ENCODE results near the gene KLK13. TPM values are rescaled to one million over a fixed set of nuclear protein-coding genes. Genes with fewer than 3 reads are reported as not detected.

Gene KLK13
- total RNA-seq, 2 experiments from 2014 or later, result not detected

DNA sequence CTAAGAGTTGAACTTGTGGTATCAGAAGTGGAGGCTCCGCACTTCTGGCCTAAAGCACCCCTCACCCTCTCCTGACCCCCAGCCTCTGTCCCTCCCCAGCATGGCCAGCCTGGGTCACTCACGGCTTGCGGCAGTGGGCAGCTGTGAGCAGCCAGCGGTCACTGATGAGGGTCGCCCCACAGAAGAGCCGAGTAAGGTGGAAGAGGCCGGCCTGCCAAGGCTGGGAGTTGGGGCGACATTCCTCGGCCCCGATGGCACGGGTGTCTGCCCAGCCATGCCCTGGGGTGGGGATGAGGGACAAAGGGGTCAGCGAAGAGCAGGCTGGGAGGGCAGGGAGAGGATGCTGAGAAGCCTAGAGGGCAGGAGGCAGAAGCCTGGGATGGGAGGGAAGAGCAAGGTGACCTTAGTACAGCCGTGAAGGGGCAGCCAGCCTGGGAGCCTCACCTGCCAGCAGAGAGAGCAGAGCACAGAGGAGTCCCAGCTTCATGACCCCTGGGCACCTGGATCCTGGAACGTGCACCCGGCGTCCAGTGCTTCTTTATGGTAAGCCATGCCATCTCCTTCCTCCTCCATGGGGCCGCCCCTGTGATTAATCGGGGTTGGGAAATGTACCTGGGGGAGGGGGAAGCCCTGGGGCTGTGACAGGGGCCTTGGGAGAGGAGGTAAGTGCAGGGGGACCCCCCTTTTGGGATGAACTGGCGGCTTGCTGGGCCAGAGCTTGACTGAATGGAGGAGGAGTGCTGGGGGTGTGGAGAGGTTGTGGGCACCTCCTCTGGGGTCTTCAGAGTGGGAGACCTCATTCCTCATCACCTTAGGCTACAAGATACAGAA, 55.6 kb downstream of the KLK13 start:
- ChIA-PET CTCF (no interaction called here), POLR2A (no interaction called here)
- Histone ChIP-seq H3K27me3 (ENCODE audit: control insufficient read depth in 1 of 2, insufficient read depth in 2 of 2, low read length in 2 of 2) (peaks cover 8 to 10% of the 10 kb centered on the region in 2 experiments), H3K4me3 (ENCODE audit: low read length) (no peak overlapping the region), H3K4me1 (ENCODE audit: insufficient read depth, low read length) (no peaks in the 10 kb centered on the region), H3K36me3 (ENCODE audit: insufficient read depth, low read length) (no peaks in the 10 kb centered on the region), H3K9me3 (ENCODE audit: control insufficient read depth in 1 of 2, insufficient read depth in 1 of 2, low read length in 2 of 2) (no peaks in the 10 kb centered on the region), H3K27ac (ENCODE audit: low read depth in 1 of 2, low read length in 2 of 2) (no peak overlapping the region)
- Mint-ChIP-seq H3K9me3 (no peaks in the 10 kb centered on the region), H3K27me3 (peaks cover 67% of the 10 kb centered on the region), H3K27ac (no peak overlapping the region), H3K36me3 (ENCODE audit: low read depth) (no peaks in the 10 kb centered on the region), H3K4me3 (no peak overlapping the region), H3K4me1 (ENCODE audit: low read depth) (no peaks in the 10 kb centered on the region)
- TF ChIP-seq, protein P1, sequence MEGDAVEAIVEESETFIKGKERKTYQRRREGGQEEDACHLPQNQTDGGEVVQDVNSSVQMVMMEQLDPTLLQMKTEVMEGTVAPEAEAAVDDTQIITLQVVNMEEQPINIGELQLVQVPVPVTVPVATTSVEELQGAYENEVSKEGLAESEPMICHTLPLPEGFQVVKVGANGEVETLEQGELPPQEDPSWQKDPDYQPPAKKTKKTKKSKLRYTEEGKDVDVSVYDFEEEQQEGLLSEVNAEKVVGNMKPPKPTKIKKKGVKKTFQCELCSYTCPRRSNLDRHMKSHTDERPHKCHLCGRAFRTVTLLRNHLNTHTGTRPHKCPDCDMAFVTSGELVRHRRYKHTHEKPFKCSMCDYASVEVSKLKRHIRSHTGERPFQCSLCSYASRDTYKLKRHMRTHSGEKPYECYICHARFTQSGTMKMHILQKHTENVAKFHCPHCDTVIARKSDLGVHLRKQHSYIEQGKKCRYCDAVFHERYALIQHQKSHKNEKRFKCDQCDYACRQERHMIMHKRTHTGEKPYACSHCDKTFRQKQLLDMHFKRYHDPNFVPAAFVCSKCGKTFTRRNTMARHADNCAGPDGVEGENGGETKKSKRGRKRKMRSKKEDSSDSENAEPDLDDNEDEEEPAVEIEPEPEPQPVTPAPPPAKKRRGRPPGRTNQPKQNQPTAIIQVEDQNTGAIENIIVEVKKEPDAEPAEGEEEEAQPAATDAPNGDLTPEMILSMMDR (IDR thresholded peaks at IDR 0.05), result no peak
- ATAC-seq (ENCODE audit: poor library complexity), result no peak
- DNase-seq, result no peak
- intact Hi-C loops (cut with DNase I, micrococcal nuclease), result no loop called here

DNA sequence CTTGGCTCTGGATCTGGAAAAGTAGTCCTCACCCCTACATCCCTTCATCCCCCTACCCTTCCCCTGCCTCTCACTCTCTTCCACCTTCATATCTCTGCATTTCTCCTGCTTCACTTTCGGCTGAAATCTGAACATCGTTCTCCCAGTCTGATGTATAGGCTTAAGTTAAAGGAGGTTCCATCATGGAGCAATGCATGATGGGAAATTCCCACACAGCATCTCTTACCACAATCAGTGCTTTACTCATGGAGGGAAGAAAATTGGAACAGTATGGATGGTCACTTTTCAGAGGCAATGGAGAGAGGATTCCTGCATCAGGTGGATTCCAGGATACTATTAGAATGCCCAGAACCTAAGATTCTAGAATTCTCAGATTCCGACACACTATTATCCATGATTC, 57.4 kb downstream of the KLK13 start:
- TF ChIP-seq, protein P1 (IDR thresholded peaks at IDR 0.05), result no peak
- Mint-ChIP-seq H3K4me1 (ENCODE audit: low read depth) (no peaks in the 10 kb centered on the region), H3K9me3 (no peaks in the 10 kb centered on the region), H3K4me3 (no peak overlapping the region), H3K27me3 (peaks cover 60% of the 10 kb centered on the region), H3K36me3 (ENCODE audit: low read depth) (no peaks in the 10 kb centered on the region), H3K27ac (no peak overlapping the region)
- intact Hi-C loops (cut with DNase I, micrococcal nuclease), result no loop called here
- no peaks in the 10 kb centered on the region for H3K4me1 ChIP-seq (ENCODE audit: insufficient read depth, low read length)
- H3K4me3 ChIP-seq (ENCODE audit: low read length), result no peak overlapping the region
- ChIA-PET POLR2A (no interaction called here), CTCF (no interaction called here)
- no peak overlapping the region for H3K27ac ChIP-seq (ENCODE audit: low read depth in 1 of 2, low read length in 2 of 2)
- ATAC-seq (ENCODE audit: poor library complexity), result no peak
- peaks cover 0 to 6% of the 10 kb centered on the region in 2 experiments for H3K9me3 ChIP-seq (ENCODE audit: control insufficient read depth in 1 of 2, insufficient read depth in 1 of 2, low read length in 2 of 2)
- DNase-seq, result no peak
- no peaks in the 10 kb centered on the region for H3K36me3 ChIP-seq (ENCODE audit: insufficient read depth, low read length)
- peaks cover 9 to 15% of the 10 kb centered on the region in 2 experiments for H3K27me3 ChIP-seq (ENCODE audit: control insufficient read depth in 1 of 2, insufficient read depth in 2 of 2, low read length in 2 of 2)

DNA sequence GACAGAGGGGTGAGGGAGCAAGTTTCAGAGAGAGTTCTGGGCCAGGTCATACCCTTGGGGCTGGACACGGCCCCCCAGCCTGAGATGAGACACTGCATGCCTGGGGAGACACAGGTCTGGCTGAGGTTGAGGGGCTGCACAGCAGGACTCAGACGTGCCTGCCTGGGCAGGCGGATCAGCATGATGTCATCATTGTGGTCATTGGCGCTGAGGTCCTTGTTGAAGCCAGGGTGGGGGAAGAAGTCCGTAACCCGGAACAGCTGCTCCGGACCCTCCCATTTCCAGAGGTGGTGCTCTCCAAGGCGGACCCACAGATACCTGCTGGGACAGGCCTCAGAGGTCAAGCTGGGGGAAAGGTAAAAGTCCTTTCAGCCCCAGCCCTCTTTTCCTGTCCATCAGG, 58.5 kb downstream of the KLK13 start:
- peaks cover 69% of the 10 kb centered on the region for H3K27me3 Mint-ChIP-seq

More for the DNA sequence above, 58.5 kb downstream of the KLK13 start:
- ChIA-PET CTCF (no interaction called here), POLR2A (no interaction called here)
- Histone ChIP-seq H3K27ac (ENCODE audit: low read depth in 1 of 2, low read length in 2 of 2) (no peak overlapping the region), H3K4me3 (ENCODE audit: low read length) (no peak overlapping the region), H3K36me3 (ENCODE audit: insufficient read depth, low read length) (no peaks in the 10 kb centered on the region), H3K9me3 (ENCODE audit: control insufficient read depth in 1 of 2, insufficient read depth in 1 of 2, low read length in 2 of 2) (peaks cover 0 to 15% of the 10 kb centered on the region in 2 experiments), H3K4me1 (ENCODE audit: insufficient read depth, low read length) (no peaks in the 10 kb centered on the region), H3K27me3 (ENCODE audit: control insufficient read depth in 1 of 2, insufficient read depth in 2 of 2, low read length in 2 of 2) (peaks cover 11 to 24% of the 10 kb centered on the region in 2 experiments)
- TF ChIP-seq, protein P1 (IDR thresholded peaks at IDR 0.05), result no peak
- intact Hi-C loops (cut with DNase I, micrococcal nuclease), result no loop called here
- no peaks in the 10 kb centered on the region for H3K4me1 Mint-ChIP-seq (ENCODE audit: low read depth)
- ATAC-seq (ENCODE audit: poor library complexity) (no peak), DNase-seq (no peak)
- H3K9me3 Mint-ChIP-seq, result no peaks in the 10 kb centered on the region
- no peak overlapping the region for H3K4me3 Mint-ChIP-seq
- no peak overlapping the region for H3K27ac Mint-ChIP-seq
- no peaks in the 10 kb centered on the region for H3K36me3 Mint-ChIP-seq (ENCODE audit: low read depth)

Other genes starting within 250 kb of the KLK13 start
- gene KLK1, start 241.3 kb downstream of the KLK13 start, total RNA-seq, result not detected
- not detected for gene KLK15, start 231.5 kb downstream of the KLK13 start, total RNA-seq
- not detected for gene KLK3, start 210.2 kb downstream of the KLK13 start, total RNA-seq
- not detected for gene KLK2, start 191.7 kb downstream of the KLK13 start, total RNA-seq
- not detected for gene KLK4, start 153.7 kb downstream of the KLK13 start, total RNA-seq
- not detected for gene KLK5, start 112.1 kb downstream of the KLK13 start, total RNA-seq
- not detected for gene KLK6, start 95.5 kb downstream of the KLK13 start, total RNA-seq
- not detected for gene KLK7, start 81.2 kb downstream of the KLK13 start, total RNA-seq
- not detected for gene KLK8, start 63.5 kb downstream of the KLK13 start, total RNA-seq
- not detected for gene KLK10, start 45.4 kb downstream of the KLK13 start, total RNA-seq
- gene KLK11, start 38.5 kb downstream of the KLK13 start, total RNA-seq, result not detected
- gene KLK12, start 30.1 kb downstream of the KLK13 start, total RNA-seq, result not detected
- gene KLK14, start 17.8 kb upstream of the KLK13 start, total RNA-seq, result under 1 TPM in 1 of 2 experiments, not detected in 1; 0.22 TPM
- gene CTU1, start 43.3 kb upstream of the KLK13 start, total RNA-seq, result 1 to 10 TPM; 1.4 to 1.6 TPM
- under 1 TPM; 0.36 to 0.59 TPM for gene SIGLEC9, start 59.8 kb upstream of the KLK13 start, total RNA-seq
- gene SIGLEC7, start 77.2 kb upstream of the KLK13 start, total RNA-seq, result under 1 TPM in 1 of 2 experiments, not detected in 1; 0.20 TPM
- gene CD33, start 160.0 kb upstream of the KLK13 start, total RNA-seq, result 1 to 10 TPM in 1 of 2 experiments, under 1 TPM in 1; 0.60 to 1.7 TPM
- gene SIGLECL1, start 186.0 kb upstream of the KLK13 start, total RNA-seq, result not detected
- not detected for gene IGLON5, start 246.6 kb upstream of the KLK13 start, total RNA-seq

Measured in CD4-positive, alpha-beta T cell (primary cell).